HUES64 (cell line): ENCODE measurements around the gene PMEPA1.

Experiments
- H3K27ac ChIP-seq: 2 replicates; pipeline ENCODE4 v1.7.0; 2013; ENCODE audit warnings: low read depth, low read length, inconsistent platforms
- H3K27me3 ChIP-seq: 2 replicates; pipeline ENCODE4 v1.6.1; 2013; ENCODE audit warnings: mild to moderate bottlenecking, low read length; ENCODE audit not compliant: insufficient read depth
- H3K36me3 ChIP-seq: 2 replicates; pipeline ENCODE4 v1.6.1; 2013; ENCODE audit warnings: mild to moderate bottlenecking, low read length; ENCODE audit not compliant: insufficient read depth
- H3K4me1 ChIP-seq: 2 replicates; pipeline ENCODE4 v1.6.1; 2013; ENCODE audit warnings: mild to moderate bottlenecking, low read length, moderate library complexity; ENCODE audit not compliant: insufficient read depth
- H3K4me3 ChIP-seq: 2 replicates; pipeline ENCODE4 v1.5.1; 2013; ENCODE audit warnings: mild to moderate bottlenecking, low read length, moderate library complexity
- H3K9ac ChIP-seq: 2 replicates; pipeline ENCODE4 v1.6.1; 2013; ENCODE audit warnings: mild to moderate bottlenecking, low read depth, low read length
- H3K9me3 ChIP-seq: 2 replicates; pipeline ENCODE4 v1.6.1; 2013; ENCODE audit warnings: low read depth, low read length; ENCODE audit not compliant: insufficient read depth
- WGBS: fragments of 150-250, 120-280 bp; methylation state at CpG from one replicate; pipeline ENCODE4 v1.1.7; 2013; ENCODE audit warnings: missing lambda C conversion rate; 5-methylcytosine and 5-hydroxymethylcytosine counted together

Gene PMEPA1

GRCh38 chr20:57693002-57693582 lies 16.7 kb downstream of the PMEPA1 start:
- Histone ChIP-seq H3K4me3 (no peak overlapping the region), H3K36me3 (no peaks in the 10 kb centered on the region), H3K27ac (no peak overlapping the region), H3K27me3 (no peaks in the 10 kb centered on the region), H3K4me1 (peaks cover 7% of the 10 kb centered on the region; the same call in 1 of the 2 replicates), H3K9me3 (no peaks in the 10 kb centered on the region), H3K9ac (no peak overlapping the region)
- WGBS = 81% methylated on average over 20 of the region's 20 CpGs

GRCh38 chr20:57692393-57692792 lies 17.4 kb downstream of the PMEPA1 start:
- Histone ChIP-seq H3K36me3 (no peaks in the 10 kb centered on the region), H3K9ac (no peak overlapping the region), H3K27ac (no peak overlapping the region), H3K4me1 (peaks cover 7% of the 10 kb centered on the region; the same call in 1 of the 2 replicates), H3K9me3 (no peaks in the 10 kb centered on the region), H3K27me3 (no peaks in the 10 kb centered on the region), H3K4me3 (no peak overlapping the region)
- WGBS = 95% methylated on average over 10 of the region's 10 CpGs

GRCh38 chr20:57691699-57692098 lies 18.1 kb downstream of the PMEPA1 start:
- Histone ChIP-seq H3K9me3 (no peaks in the 10 kb centered on the region), H3K36me3 (no peaks in the 10 kb centered on the region), H3K27me3 (no peaks in the 10 kb centered on the region), H3K27ac (no peak overlapping the region), H3K4me1 (peaks cover 7% of the 10 kb centered on the region; the same call in 1 of the 2 replicates), H3K4me3 (no peak overlapping the region), H3K9ac (no peak overlapping the region)
- 88% methylated on average over 12 of the region's 12 CpGs for WGBS

GRCh38 chr20:57690525-57690924 lies 19.3 kb downstream of the PMEPA1 start:
- Histone ChIP-seq H3K9me3 (no peaks in the 10 kb centered on the region), H3K9ac (no peak overlapping the region), H3K27me3 (no peaks in the 10 kb centered on the region), H3K4me1 (peaks cover 14% of the 10 kb centered on the region), H3K27ac (no peak overlapping the region), H3K4me3 (no peak overlapping the region), H3K36me3 (no peaks in the 10 kb centered on the region)
- 93% methylated on average over 15 of the region's 15 CpGs for WGBS

GRCh38 chr20:57689745-57690481 lies 19.9 kb downstream of the PMEPA1 start:
- H3K9me3 ChIP-seq = no peaks in the 10 kb centered on the region
- H3K9ac ChIP-seq = no peak overlapping the region
- H3K27me3 ChIP-seq = no peaks in the 10 kb centered on the region
- H3K4me3 ChIP-seq = no peak overlapping the region
- 91% methylated on average over 23 of the region's 23 CpGs for WGBS
- peaks cover 20% of the 10 kb centered on the region for H3K4me1 ChIP-seq
- H3K36me3 ChIP-seq = no peaks in the 10 kb centered on the region
- no peak overlapping the region for H3K27ac ChIP-seq

GRCh38 chr20:57688864-57689263 lies 21.0 kb downstream of the PMEPA1 start:
- WGBS = 90% methylated on average over 16 of the region's 16 CpGs
- H3K9ac ChIP-seq = no peak overlapping the region
- H3K27me3 ChIP-seq = no peaks in the 10 kb centered on the region

GRCh38 chr20:57688295-57688694 lies 21.5 kb downstream of the PMEPA1 start:
- peaks cover 30% of the 10 kb centered on the region for H3K4me1 ChIP-seq
- WGBS = 88% methylated on average over 5 of the region's 5 CpGs

More at GRCh38 chr20:57688864-57689263, 21.0 kb downstream of the PMEPA1 start:
- no peak overlapping the region for H3K4me3 ChIP-seq
- H3K4me1 ChIP-seq = peaks cover 30% of the 10 kb centered on the region
- H3K9me3 ChIP-seq = no peaks in the 10 kb centered on the region
- H3K27ac ChIP-seq = no peak overlapping the region
- no peaks in the 10 kb centered on the region for H3K36me3 ChIP-seq

GRCh38 chr20:57686931-57687652 lies 22.7 kb downstream of the PMEPA1 start:
- Histone ChIP-seq H3K27ac (no peak overlapping the region), H3K9ac (no peak overlapping the region), H3K4me1 (peaks cover 32% of the 10 kb centered on the region), H3K36me3 (no peaks in the 10 kb centered on the region), H3K27me3 (no peaks in the 10 kb centered on the region), H3K9me3 (no peaks in the 10 kb centered on the region), H3K4me3 (no peak overlapping the region)
- 95% methylated on average over 12 of the region's 12 CpGs for WGBS

More at GRCh38 chr20:57688295-57688694, 21.5 kb downstream of the PMEPA1 start:
- Histone ChIP-seq H3K9ac (no peak overlapping the region), H3K4me3 (no peak overlapping the region), H3K9me3 (no peaks in the 10 kb centered on the region), H3K36me3 (no peaks in the 10 kb centered on the region), H3K27me3 (no peaks in the 10 kb centered on the region), H3K27ac (no peak overlapping the region)

- 87% methylated on average over 21 of the region's 21 CpGs for WGBS
These were observed 24.6 kb downstream of the PMEPA1 start for GRCh38 chr20:57685146-57685758.

GRCh38 chr20:57684808-57685140 lies 25.0 kb downstream of the PMEPA1 start:
- 66% methylated on average over 5 of the region's 5 CpGs for WGBS
- H3K9me3 ChIP-seq = no peaks in the 10 kb centered on the region
- H3K9ac ChIP-seq = no peak overlapping the region
- H3K27ac ChIP-seq = no peak overlapping the region
- peaks cover 44% of the 10 kb centered on the region for H3K4me1 ChIP-seq
- no peaks in the 10 kb centered on the region for H3K36me3 ChIP-seq
- H3K4me3 ChIP-seq = no peak overlapping the region
- no peaks in the 10 kb centered on the region for H3K27me3 ChIP-seq

More at GRCh38 chr20:57685146-57685758, 24.6 kb downstream of the PMEPA1 start:
- Histone ChIP-seq H3K27me3 (no peaks in the 10 kb centered on the region), H3K4me3 (no peak overlapping the region), H3K36me3 (no peaks in the 10 kb centered on the region), H3K9me3 (no peaks in the 10 kb centered on the region), H3K9ac (no peak overlapping the region), H3K4me1 (peaks cover 40% of the 10 kb centered on the region), H3K27ac (no peak overlapping the region)
